COLO668 (cell line): ENCODE measurements around the gene CLDN14.

ENCODE experiments used
- DNase-seq: peaks from one replicate; lab custom pipeline; 2025; ENCODE audit not compliant: unreplicated experiment; lab: John Stamatoyannopoulos, UW

The CLDN14 gene

GRCh38 chr21:36436829-36437744 lies 42.8 kb downstream of the CLDN14 start:
- no peak for DNase-seq

- no peak for DNase-seq
Measured at GRCh38 chr21:36434144-36434543, 45.8 kb downstream of the CLDN14 start.

GRCh38 chr21:36433059-36433709 lies 46.7 kb downstream of the CLDN14 start:
- no peak for DNase-seq

GRCh38 chr21:36431252-36431651 lies 48.7 kb downstream of the CLDN14 start:
- DNase-seq = no peak

- no peak for DNase-seq
Measured at GRCh38 chr21:36430841-36431240, 49.1 kb downstream of the CLDN14 start.

- DNase-seq = peak; percentile 74
Measured at GRCh38 chr21:36429947-36430546, 49.9 kb downstream of the CLDN14 start.

- no peak for DNase-seq
Measured at GRCh38 chr21:36428761-36429432, 51.0 kb downstream of the CLDN14 start.

- no peak for DNase-seq
Measured at GRCh38 chr21:36427502-36427901, 52.4 kb downstream of the CLDN14 start.

- DNase-seq = no peak
Measured at GRCh38 chr21:36425286-36425685, 54.6 kb downstream of the CLDN14 start.

- DNase-seq = no peak
Measured at GRCh38 chr21:36424592-36424991, 55.3 kb downstream of the CLDN14 start.

- no peak for DNase-seq
Measured at GRCh38 chr21:36423771-36424433, 56.0 kb downstream of the CLDN14 start.

GRCh38 chr21:36422279-36423098 lies 57.4 kb downstream of the CLDN14 start:
- DNase-seq = peak; percentile 71

- DNase-seq = no peak
Measured at GRCh38 chr21:36420571-36421339, 59.2 kb downstream of the CLDN14 start.

GRCh38 chr21:36419996-36420395 lies 59.9 kb downstream of the CLDN14 start:
- peak; percentile 77 for DNase-seq

- no peak for DNase-seq
Measured at GRCh38 chr21:36419241-36419640, 60.7 kb downstream of the CLDN14 start.

- DNase-seq = peak; percentile 52
Measured at GRCh38 chr21:36415375-36415774, 64.5 kb downstream of the CLDN14 start.

GRCh38 chr21:36412916-36413315 lies 67.0 kb downstream of the CLDN14 start:
- no peak for DNase-seq

- DNase-seq = no peak
Measured at GRCh38 chr21:36411301-36411700, 68.6 kb downstream of the CLDN14 start.
